Measurements from ENCODE around the gene ADAMTS13. TPM values are rescaled to one million over a fixed set of nuclear protein-coding genes. Genes with fewer than 3 reads are reported as not detected.

The ADAMTS13 gene
- total RNA-seq, 1 donor from 2014 or later, result 3.1 TPM

- peaks cover 7% of the 10 kb centered on the region for H3K36me3 ChIP-seq
- DNase-seq, result no peak
- H3K27me3 ChIP-seq (ENCODE audit: low read depth), result no peaks in the 10 kb centered on the region
- no peaks in the 10 kb centered on the region for H3K9me3 ChIP-seq (replicated peaks)
- no peak overlapping the region for H3K27ac ChIP-seq (replicated peaks)
- no peak overlapping the region for H3K4me3 ChIP-seq
- intact Hi-C loops (cut with micrococcal nuclease), result no loop called here
- no peaks in the 10 kb centered on the region for H3K4me1 ChIP-seq
- TF ChIP-seq CTCF (IDR thresholded peaks at IDR 0.05; ENCODE audit: borderline replicate concordance), result no peak
Measured at GRCh38 chr9:133468777-133469421, 46.7 kb downstream of the ADAMTS13 start.

GRCh38 chr9:133470427-133470924 lies 48.3 kb downstream of the ADAMTS13 start:
- no peak overlapping the region for H3K4me3 ChIP-seq
- H3K27ac ChIP-seq (replicated peaks), result no peak overlapping the region
- H3K36me3 ChIP-seq, result peaks cover 13% of the 10 kb centered on the region
- intact Hi-C loops (cut with micrococcal nuclease), result no loop called here
- TF ChIP-seq CTCF (IDR thresholded peaks at IDR 0.05; ENCODE audit: borderline replicate concordance), result no peak
- H3K27me3 ChIP-seq (ENCODE audit: low read depth), result no peaks in the 10 kb centered on the region
- no peak for DNase-seq
- H3K4me1 ChIP-seq, result no peaks in the 10 kb centered on the region
- H3K9me3 ChIP-seq (replicated peaks), result no peaks in the 10 kb centered on the region

- TF ChIP-seq CTCF (IDR thresholded peaks at IDR 0.05; ENCODE audit: borderline replicate concordance), result no peak
- Histone ChIP-seq H3K4me3 (no peak overlapping the region), H3K4me1 (no peaks in the 10 kb centered on the region), H3K9me3 (replicated peaks) (no peaks in the 10 kb centered on the region), H3K27me3 (ENCODE audit: low read depth) (no peaks in the 10 kb centered on the region), H3K36me3 (peaks cover 18% of the 10 kb centered on the region), H3K27ac (replicated peaks) (no peak overlapping the region)
- intact Hi-C loops (cut with micrococcal nuclease), result no loop called here
- DNase-seq, result no peak
Measured at GRCh38 chr9:133470988-133471387, 48.8 kb downstream of the ADAMTS13 start.

GRCh38 chr9:133471551-133472276 lies 49.5 kb downstream of the ADAMTS13 start:
- no peak overlapping the region for H3K4me3 ChIP-seq
- no peak for DNase-seq
- no peak overlapping the region for H3K27ac ChIP-seq (replicated peaks)
- TF ChIP-seq CTCF (IDR thresholded peaks at IDR 0.05; ENCODE audit: borderline replicate concordance), result no peak
- no peaks in the 10 kb centered on the region for H3K27me3 ChIP-seq (ENCODE audit: low read depth)
- intact Hi-C loops (cut with micrococcal nuclease), result no loop called here
- H3K4me1 ChIP-seq, result no peaks in the 10 kb centered on the region
- peaks cover 21% of the 10 kb centered on the region for H3K36me3 ChIP-seq
- H3K9me3 ChIP-seq (replicated peaks), result no peaks in the 10 kb centered on the region

GRCh38 chr9:133472277-133472645 lies 50.1 kb downstream of the ADAMTS13 start:
- intact Hi-C loops (cut with micrococcal nuclease), result no loop called here
- Histone ChIP-seq H3K27ac (replicated peaks) (no peak overlapping the region), H3K4me3 (no peak overlapping the region), H3K27me3 (ENCODE audit: low read depth) (no peaks in the 10 kb centered on the region), H3K9me3 (replicated peaks) (no peaks in the 10 kb centered on the region), H3K36me3 (peaks cover 21% of the 10 kb centered on the region), H3K4me1 (no peaks in the 10 kb centered on the region)
- no peak for DNase-seq
- TF ChIP-seq CTCF (IDR thresholded peaks at IDR 0.05; ENCODE audit: borderline replicate concordance), result no peak

Measured in left ventricle myocardium inferior (tissue), 1 donor.